ENCODE results near the gene MC1R. TPM values are rescaled to one million over a fixed set of nuclear protein-coding genes. Genes with fewer than 3 reads are reported as not detected.

MC1R gene
- total and polyA plus RNA-seq, 4 donors, result 0.19 to 3.3 (median 0.30) TPM

- peaks cover 0 to 3% (median 1%) of the 10 kb centered on the region in 4 donors for H3K27me3 ChIP-seq (ENCODE audit: control insufficient read depth in 4 of 4, insufficient read depth in 4 of 4, low read length in 3 of 4)
- no peak overlapping the region for H3K9ac ChIP-seq (ENCODE audit: low read depth in 1 of 2, low read length in 2 of 2)
- no peaks in the 10 kb centered on the region for H3K36me3 ChIP-seq (ENCODE audit: control insufficient read depth in 4 of 4, insufficient read depth in 3 of 4, low read depth in 1 of 4, low read length in 3 of 4)
- DNase-seq (ENCODE audit: low spot score), result no peak
- H3K9me3 ChIP-seq (ENCODE audit: control insufficient read depth in 4 of 4, low read length in 3 of 4), result no peaks in the 10 kb centered on the region
- no peak overlapping the region for H3K4me3 ChIP-seq (ENCODE audit: low read depth in 1 of 3, low read length in 3 of 3)
- 35% methylated on average over 6 of the region's 6 CpGs for WGBS
- H3K27ac ChIP-seq (ENCODE audit: low read depth in 1 of 2, low read length in 2 of 2), result no peak overlapping the region
- TF ChIP-seq FOXA2 (IDR thresholded peaks at IDR 0.05) (no peak), MAX (IDR thresholded peaks at IDR 0.05) (no peak), GABPA (IDR thresholded peaks at IDR 0.05 in 1 of 2, conservative IDR thresholded peaks at IDR 0.05 in 1 of 2) (no peak), CTCF (IDR thresholded peaks at IDR 0.05; ENCODE audit: low read depth, low read length, missing input control) (no peak), HNF4G (IDR thresholded peaks at IDR 0.05) (no peak), FOXA1 (IDR thresholded peaks at IDR 0.05) (no peak), NR2F2 (IDR thresholded peaks at IDR 0.05) (no peak)
- peaks cover 2 to 20% (median 9%) of the 10 kb centered on the region in 4 donors for H3K4me1 ChIP-seq (ENCODE audit: control insufficient read depth in 4 of 4, insufficient read depth in 4 of 4, low read length in 3 of 4)
Measured at GRCh38 chr16:89920723-89921122, 2.1 kb downstream of the MC1R start.

- Histone ChIP-seq H3K27ac (ENCODE audit: low read depth in 1 of 2, low read length in 2 of 2) (peak overlapping the region in 1 of 2 donors; percentile 28), H3K36me3 (ENCODE audit: control insufficient read depth in 4 of 4, insufficient read depth in 3 of 4, low read depth in 1 of 4, low read length in 3 of 4) (no peaks in the 10 kb centered on the region), H3K27me3 (ENCODE audit: control insufficient read depth in 4 of 4, insufficient read depth in 4 of 4, low read length in 3 of 4) (peaks cover 0 to 3% (median 1%) of the 10 kb centered on the region in 4 donors), H3K9me3 (ENCODE audit: control insufficient read depth in 4 of 4, low read length in 3 of 4) (no peaks in the 10 kb centered on the region), H3K4me3 (ENCODE audit: low read depth in 1 of 3, low read length in 3 of 3) (no peak overlapping the region), H3K4me1 (ENCODE audit: control insufficient read depth in 4 of 4, insufficient read depth in 4 of 4, low read length in 3 of 4) (peaks cover 2 to 25% (median 12%) of the 10 kb centered on the region in 4 donors), H3K9ac (ENCODE audit: low read depth in 1 of 2, low read length in 2 of 2) (no peak overlapping the region)
- 38% methylated on average over 14 of the region's 14 CpGs for WGBS
- no peak for TF ChIP-seq SP1 (IDR thresholded peaks at IDR 0.05)
- TF ChIP-seq REST (IDR thresholded peaks at IDR 0.05), result no peak
- TF ChIP-seq HNF4A (conservative IDR thresholded peaks at IDR 0.05), result no peak
- TF ChIP-seq NR2F2 (IDR thresholded peaks at IDR 0.05), result no peak
- TF ChIP-seq FOXA2 (IDR thresholded peaks at IDR 0.05), result no peak
- TF ChIP-seq RXRA (IDR thresholded peaks at IDR 0.05), result no peak
- TF ChIP-seq HNF4G (IDR thresholded peaks at IDR 0.05), result no peak
- no peak for TF ChIP-seq GABPA (IDR thresholded peaks at IDR 0.05 in 1 of 2, conservative IDR thresholded peaks at IDR 0.05 in 1 of 2)
- no peak for TF ChIP-seq ATF3 (IDR thresholded peaks at IDR 0.05)
- no peak for TF ChIP-seq YY1 (IDR thresholded peaks at IDR 0.05)
- TF ChIP-seq EGR1 (IDR thresholded peaks at IDR 0.05; ENCODE audit: low read depth in 2 of 2), result no peak
- no peak for TF ChIP-seq MAX (IDR thresholded peaks at IDR 0.05)
- no peak for TF ChIP-seq RAD21 (IDR thresholded peaks at IDR 0.05)
- no peak for DNase-seq (ENCODE audit: low spot score)
Measured at GRCh38 chr16:89921131-89921701, 2.6 kb downstream of the MC1R start.
